K562 (cell line): ENCODE measurements around the gene FANK1.

Experiments used
- CHD7 ChIP-seq: fragments of 200-600 bp; sonication (generic); IDR thresholded peaks from one replicate; pipeline ENCODE4 v1.6.1; 2012; ENCODE audit warnings: mild to moderate bottlenecking, low read depth, low read length, inconsistent platforms
- CREB1 ChIP-seq, 2 experiments: sonication (generic) in 1 of 2; formaldehyde crosslinking in 1 of 2; IDR thresholded peaks; 2 replicates each; pipeline versions ENCODE4 v1.6.1 to v1.8.0; 2012 to 2022; ENCODE audit warnings: inconsistent platforms in 1 of 2, mild to moderate bottlenecking in 1 of 2, missing genetic modification reagents in 1 of 2, moderate library complexity in 1 of 2
- EGR1 ChIP-seq: fragments of 450-650 bp; conservative IDR thresholded peaks from 2 replicates; pipeline ENCODE4 v1.6.1; 2017; ENCODE audit warnings: mild to moderate bottlenecking
- NONO ChIP-seq, 2 experiments: fragments of 200-400 bp in 1 of 2; fragments of 450-650 bp in 1 of 2; formaldehyde crosslinking in 1 of 2; IDR thresholded peaks; 2 replicates each; pipeline ENCODE4 v1.6.1; 2017; ENCODE audit warnings: low read depth in 2 of 2, mild to moderate bottlenecking in 2 of 2, moderate library complexity in 2 of 2, low read length in 1 of 2
- POLR2A ChIP-seq: fragments of 450-650 bp; conservative IDR thresholded peaks from 2 replicates; pipeline ENCODE4 v1.6.1; 2016
- RAD21 ChIP-seq, 2 experiments: fragments of 250-450 bp in 1 of 2; fragments of 450-650 bp in 1 of 2; sonication (Bioruptor Pico) in 1 of 2; formaldehyde crosslinking in 1 of 2; IDR thresholded peaks in 1 of 2; conservative IDR thresholded peaks in 1 of 2; 2 replicates each; pipeline versions ENCODE4 v1.4.0 to v1.8.0; 2020 to 2022; ENCODE audit warnings: mild to moderate bottlenecking in 2 of 2, moderate library complexity in 1 of 2

DNA sequence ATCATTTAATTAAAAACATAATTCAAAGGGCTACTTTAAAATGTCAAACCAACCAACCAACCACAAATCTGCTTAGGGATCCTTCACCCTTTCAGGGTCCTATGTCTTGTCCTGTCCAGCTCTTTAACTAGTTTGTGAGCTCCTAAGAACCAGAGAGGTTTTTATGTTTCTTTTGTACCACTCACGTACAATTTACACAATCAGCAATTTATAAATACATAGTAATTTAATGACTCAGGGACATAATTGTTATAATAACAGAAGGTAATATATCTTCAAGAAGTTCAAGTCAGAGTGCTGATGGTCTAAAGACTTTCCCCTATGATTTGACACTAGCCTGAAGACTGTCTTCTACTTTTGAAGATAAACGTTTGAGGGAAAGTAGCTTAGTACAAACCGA, 31.2 kb upstream of the FANK1 start:
- no peak for TF ChIP-seq CHD7
- no peak for TF ChIP-seq CREB1 (IDR thresholded peaks at IDR 0.05)
- TF ChIP-seq CREB1 (CRISPR knock-in tag; IDR thresholded peaks at IDR 0.05) = no peak
- TF ChIP-seq NONO (IDR thresholded peaks at IDR 0.05; ENCODE audit: low read depth in 2 of 2, low read length in 1 of 2) = no peak
- no peak for TF ChIP-seq RAD21 (CRISPR knock-in tag; conservative IDR thresholded peaks at IDR 0.05 in 1 of 2, IDR thresholded peaks at IDR 0.05 in 1 of 2)
- no peak for TF ChIP-seq EGR1
- TF ChIP-seq POLR2A = no peak
